Stimulated activated naive CD8-positive, alpha-beta T cell treated with anti-CD3 and anti-CD28 coated beads, Interleukin-15, Interleukin-2, amounts not matched to agents 100 ng/mL and 50 ng/mL, for 24 hours (primary cell): ENCODE measurements around the gene WBP2.
A peak's percentile ranks its signal among the peaks of the same experiment; 100 is the strongest.
"Not testable (repeated sequence)": the region's sequence is repeated elsewhere in the genome, so short reads cannot be mapped to it uniquely, and the experiment has no call there.

ENCODE experiments used
- H3K27ac Mint-ChIP-seq: one replicate; pipeline ENCODE4 v1.8.0; 2021; ENCODE audit warnings: mild to moderate bottlenecking, mixed read lengths
- H3K27me3 Mint-ChIP-seq: one replicate; pipeline ENCODE4 v1.8.0; 2021; ENCODE audit warnings: mixed read lengths
- H3K36me3 Mint-ChIP-seq: one replicate; pipeline ENCODE4 v1.8.0; 2021; ENCODE audit warnings: low read depth, mixed read lengths
- H3K4me1 Mint-ChIP-seq: one replicate; pipeline ENCODE4 v1.8.0; 2021; ENCODE audit warnings: low read depth, mixed read lengths
- H3K4me3 Mint-ChIP-seq: one replicate; pipeline ENCODE4 v1.8.0; 2021; ENCODE audit warnings: mild to moderate bottlenecking, mixed read lengths
- H3K9me3 Mint-ChIP-seq: one replicate; pipeline ENCODE4 v1.8.0; 2021; ENCODE audit warnings: mixed read lengths

Gene WBP2

GRCh38 chr17:75893305-75894048 lies 38.3 kb upstream of the WBP2 start:
- Mint-ChIP-seq H3K9me3 (no peaks in the 10 kb centered on the region), H3K27me3 (no peaks in the 10 kb centered on the region), H3K27ac (peak overlapping the region; percentile 81), H3K36me3 (peaks cover 35% of the 10 kb centered on the region), H3K4me3 (peak overlapping the region; percentile 23), H3K4me1 (peaks cover 40% of the 10 kb centered on the region)

DNA sequence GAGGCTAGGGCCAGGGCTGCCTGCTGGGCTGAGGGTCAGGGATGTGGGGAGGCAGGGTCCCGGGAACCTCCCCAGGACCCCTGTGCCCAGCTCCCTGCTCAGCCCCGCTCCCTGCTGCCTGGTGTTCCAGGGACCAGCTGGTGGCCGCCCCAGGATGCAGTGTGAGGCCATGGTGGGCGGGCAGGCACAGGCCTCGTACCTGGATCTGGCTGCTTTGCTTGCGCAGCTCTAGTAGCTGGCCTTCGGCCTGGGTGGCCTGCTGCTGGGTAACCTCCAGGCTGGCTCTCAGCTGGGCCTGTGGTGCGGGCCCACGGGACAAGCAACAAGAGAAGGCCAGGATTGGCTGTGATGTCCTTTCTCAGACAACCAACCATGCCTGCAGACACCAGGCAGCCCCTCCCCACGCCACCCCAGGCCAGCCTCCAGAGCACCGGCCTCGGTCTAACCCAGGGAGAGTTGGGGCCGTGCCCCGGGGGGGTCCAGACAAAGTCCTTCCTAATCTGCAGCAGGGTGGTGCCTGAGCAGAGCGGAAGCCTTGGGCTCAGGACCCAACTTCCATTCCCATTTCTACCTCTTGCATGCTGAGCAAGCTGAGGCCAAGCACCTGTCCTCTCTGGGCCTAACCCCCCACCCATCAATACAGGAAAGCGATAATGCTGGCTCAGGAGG lies 37.6 kb upstream of the WBP2 start:
- Mint-ChIP-seq H3K9me3 (no peaks in the 10 kb centered on the region), H3K36me3 (peaks cover 31% of the 10 kb centered on the region), H3K27me3 (no peaks in the 10 kb centered on the region), H3K4me3 (no peak overlapping the region), H3K27ac (no peak overlapping the region), H3K4me1 (peaks cover 39% of the 10 kb centered on the region)

- Mint-ChIP-seq H3K27ac (no peak overlapping the region), H3K4me3 (no peak overlapping the region), H3K36me3 (peaks cover 28% of the 10 kb centered on the region), H3K9me3 (no peaks in the 10 kb centered on the region), H3K27me3 (no peaks in the 10 kb centered on the region), H3K4me1 (peaks cover 34% of the 10 kb centered on the region)
Measured at GRCh38 chr17:75891605-75892555, 36.7 kb upstream of the WBP2 start.

DNA sequence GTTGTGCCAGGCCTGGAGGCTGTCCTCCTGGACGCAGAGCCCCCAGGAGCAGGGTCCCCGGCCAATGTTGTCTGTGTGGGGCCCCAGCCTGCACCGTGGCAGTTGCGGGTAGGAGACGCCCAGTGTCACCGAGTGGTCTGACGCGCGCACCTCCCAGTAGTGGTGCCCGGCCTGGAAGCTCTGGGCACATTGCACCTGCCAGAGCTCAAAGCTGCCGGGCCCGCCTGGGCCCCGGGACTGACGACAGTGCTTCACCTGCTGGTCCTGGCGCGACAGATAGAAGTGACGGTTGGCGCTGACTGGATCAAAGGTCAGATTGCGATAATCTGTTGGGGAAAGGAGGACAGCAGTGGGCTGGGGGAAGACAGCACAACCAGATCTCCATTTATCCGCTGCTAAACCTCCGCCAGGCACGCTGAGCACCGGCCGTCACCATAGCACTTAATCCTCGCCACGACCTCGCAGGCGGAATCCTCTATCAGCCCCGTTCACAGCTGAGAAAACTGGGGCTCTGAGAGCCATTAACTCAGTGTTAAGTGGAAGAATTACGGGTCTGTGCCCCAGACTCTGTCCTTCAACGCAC lies 36.0 kb upstream of the WBP2 start:
- no peaks in the 10 kb centered on the region for H3K9me3 Mint-ChIP-seq
- no peak overlapping the region for H3K27ac Mint-ChIP-seq

DNA sequence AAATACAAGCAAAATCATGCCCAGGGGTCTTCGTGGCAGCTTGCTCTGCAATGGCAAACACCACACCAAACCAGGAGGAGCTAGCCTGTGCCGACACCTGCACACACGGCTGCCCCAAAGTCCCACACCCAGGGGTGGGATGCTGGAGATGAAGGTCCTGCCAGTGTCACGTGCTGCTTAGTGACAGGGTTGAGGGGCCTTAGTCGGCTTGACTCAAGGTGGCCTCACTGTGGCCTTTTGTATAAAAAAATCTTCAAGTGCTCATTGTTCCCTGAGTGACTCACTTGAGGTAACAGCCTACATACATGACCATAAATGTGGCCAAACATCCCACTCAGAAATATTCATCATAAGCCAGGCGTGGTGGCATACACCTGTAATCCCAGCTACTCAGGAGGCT lies 34.3 kb upstream of the WBP2 start:
- H3K4me3 Mint-ChIP-seq = no peak overlapping the region
- peak overlapping the region; percentile 52 for H3K27ac Mint-ChIP-seq
- no peaks in the 10 kb centered on the region for H3K9me3 Mint-ChIP-seq

More for the DNA sequence above, 36.0 kb upstream of the WBP2 start:
- Mint-ChIP-seq H3K4me1 (peaks cover 34% of the 10 kb centered on the region), H3K27me3 (no peaks in the 10 kb centered on the region), H3K36me3 (peaks cover 28% of the 10 kb centered on the region), H3K4me3 (no peak overlapping the region)

GRCh38 chr17:75888484-75888883 lies 33.3 kb upstream of the WBP2 start:
- H3K27ac Mint-ChIP-seq = no peak overlapping the region
- H3K27me3 Mint-ChIP-seq = no peaks in the 10 kb centered on the region
- peaks cover 17% of the 10 kb centered on the region for H3K4me1 Mint-ChIP-seq
- peaks cover 12% of the 10 kb centered on the region for H3K36me3 Mint-ChIP-seq
- no peak overlapping the region for H3K4me3 Mint-ChIP-seq
- H3K9me3 Mint-ChIP-seq = no peaks in the 10 kb centered on the region

More for the DNA sequence above, 34.3 kb upstream of the WBP2 start:
- peaks cover 19% of the 10 kb centered on the region for H3K36me3 Mint-ChIP-seq
- peaks cover 23% of the 10 kb centered on the region for H3K4me1 Mint-ChIP-seq
- H3K27me3 Mint-ChIP-seq = no peaks in the 10 kb centered on the region

- not testable (repeated sequence) for H3K4me3 Mint-ChIP-seq, H3K27me3 Mint-ChIP-seq, H3K9me3 Mint-ChIP-seq, H3K27ac Mint-ChIP-seq
- Mint-ChIP-seq H3K4me1 (peaks cover 17% of the 10 kb centered on the region), H3K36me3 (peaks cover 12% of the 10 kb centered on the region)
Measured at GRCh38 chr17:75885860-75886259, 30.7 kb upstream of the WBP2 start.

DNA sequence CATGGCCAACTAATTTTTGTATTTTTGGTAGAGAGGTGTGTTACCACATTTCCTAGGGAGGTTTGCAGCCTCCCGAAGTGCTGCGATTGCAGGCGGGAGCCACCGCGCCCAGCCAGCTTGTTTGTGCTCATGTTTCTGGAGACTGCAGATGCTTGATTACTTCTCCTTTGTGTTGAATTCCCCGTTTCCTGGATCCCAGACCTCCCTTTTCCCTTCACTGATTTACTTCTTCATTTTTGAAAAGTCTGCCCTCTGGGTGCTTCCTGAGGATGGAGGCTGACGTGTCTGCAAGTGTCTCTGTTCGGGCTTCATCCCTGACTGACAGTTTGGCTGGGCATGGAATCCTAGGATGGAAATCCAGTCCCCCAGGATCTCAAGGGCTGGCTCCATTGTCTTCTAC lies 30.3 kb upstream of the WBP2 start:
- Mint-ChIP-seq H3K27ac (no peak overlapping the region), H3K9me3 (no peaks in the 10 kb centered on the region), H3K36me3 (peaks cover 10% of the 10 kb centered on the region), H3K4me3 (no peak overlapping the region), H3K27me3 (no peaks in the 10 kb centered on the region), H3K4me1 (peaks cover 14% of the 10 kb centered on the region)

DNA sequence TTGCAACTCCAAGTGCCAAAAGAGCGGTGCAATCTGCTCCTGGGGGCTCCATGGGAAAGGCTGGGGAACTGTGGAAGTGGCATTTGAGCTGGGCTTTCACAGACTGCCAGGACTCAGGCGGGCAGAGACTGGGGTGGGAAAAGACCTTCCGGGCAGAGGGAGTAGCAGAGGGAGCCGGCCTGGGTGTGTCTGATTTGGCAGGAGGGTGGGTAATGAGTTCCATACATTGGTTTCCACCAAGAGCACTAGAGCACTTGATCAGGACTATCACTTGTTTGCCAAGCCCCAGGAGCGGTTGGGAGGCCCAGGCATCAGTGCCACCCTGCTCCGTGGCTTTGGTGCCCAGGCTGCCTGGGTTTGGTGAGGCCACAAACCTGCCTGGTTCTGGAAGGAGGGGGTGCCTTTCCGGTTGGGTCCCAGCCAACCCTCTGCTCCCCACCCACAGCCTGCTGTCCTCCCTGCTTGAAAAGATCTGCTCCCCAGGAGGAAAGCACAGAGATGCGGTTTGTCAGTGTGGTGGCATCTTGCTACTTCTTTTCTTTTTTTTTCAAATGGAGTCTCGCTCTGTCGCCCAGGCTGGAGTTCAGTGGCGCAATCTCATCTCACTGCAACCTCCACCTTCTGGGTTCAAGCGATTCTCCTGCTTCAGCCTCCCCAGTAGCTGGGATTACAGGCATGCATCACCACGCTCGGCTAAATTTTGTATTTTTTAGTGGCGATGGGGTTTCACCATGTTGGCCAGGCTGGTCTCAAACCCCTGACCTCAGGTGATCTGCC lies 26.7 kb upstream of the WBP2 start:
- Mint-ChIP-seq H3K4me3 (no peak overlapping the region), H3K4me1 (peaks cover 14% of the 10 kb centered on the region), H3K36me3 (no peaks in the 10 kb centered on the region), H3K27ac (no peak overlapping the region), H3K27me3 (peaks cover 5% of the 10 kb centered on the region), H3K9me3 (no peaks in the 10 kb centered on the region)

- Mint-ChIP-seq H3K36me3 (no peaks in the 10 kb centered on the region), H3K27me3 (peaks cover 5% of the 10 kb centered on the region), H3K4me3 (no peak overlapping the region), H3K27ac (no peak overlapping the region), H3K4me1 (peaks cover 26% of the 10 kb centered on the region), H3K9me3 (no peaks in the 10 kb centered on the region)
Measured at GRCh38 chr17:75880266-75880665, 25.1 kb upstream of the WBP2 start.

- Mint-ChIP-seq H3K4me1 (peaks cover 26% of the 10 kb centered on the region), H3K27ac (peak within 1 kb of the TSS; percentile 86), H3K4me3 (peak within 1 kb of the TSS; percentile 85), H3K9me3 (no peaks in the 10 kb centered on the region), H3K36me3 (no peaks in the 10 kb centered on the region), H3K27me3 (peaks cover 5% of the 10 kb centered on the region)
Measured at GRCh38 chr17:75878174-75878998, 23.3 kb upstream of the WBP2 start, which contains the start of gene TRIM47. TSS of gene TRIM47 (minus strand) at chr17:75878581. CDS start at chr17:75878548, 33 bp downstream.

GRCh38 chr17:75877752-75878173 lies 22.6 kb upstream of the WBP2 start:
- Mint-ChIP-seq H3K9me3 (no peaks in the 10 kb centered on the region), H3K4me3 (peak overlapping the region; percentile 85), H3K4me1 (peaks cover 26% of the 10 kb centered on the region), H3K27me3 (peaks cover 5% of the 10 kb centered on the region), H3K27ac (peak overlapping the region; percentile 86), H3K36me3 (no peaks in the 10 kb centered on the region)
